Measurements from ENCODE around the gene MAMDC2. TPM values are rescaled to one million over a fixed set of nuclear protein-coding genes. Genes with fewer than 3 reads are reported as not detected.

MAMDC2 gene
- total RNA-seq, 1 experiment from 2014 or later = not detected

- Histone ChIP-seq H3K27me3 (no peaks in the 10 kb centered on the region), H3K9me3 (no peaks in the 10 kb centered on the region), H3K36me3 (no peaks in the 10 kb centered on the region), H3K4me3 (no peak overlapping the region)
- peak; percentile 61 for DNase-seq
These were observed 67.5 kb downstream of the MAMDC2 start for GRCh38 chr9:70111042-70111602.

GRCh38 chr9:70111641-70112236 is 68.1 kb downstream of the MAMDC2 start:
- no peaks in the 10 kb centered on the region for H3K9me3 ChIP-seq
- H3K36me3 ChIP-seq = no peaks in the 10 kb centered on the region
- H3K27me3 ChIP-seq = no peaks in the 10 kb centered on the region
- DNase-seq = no peak
- H3K4me3 ChIP-seq = no peak overlapping the region

DNA sequence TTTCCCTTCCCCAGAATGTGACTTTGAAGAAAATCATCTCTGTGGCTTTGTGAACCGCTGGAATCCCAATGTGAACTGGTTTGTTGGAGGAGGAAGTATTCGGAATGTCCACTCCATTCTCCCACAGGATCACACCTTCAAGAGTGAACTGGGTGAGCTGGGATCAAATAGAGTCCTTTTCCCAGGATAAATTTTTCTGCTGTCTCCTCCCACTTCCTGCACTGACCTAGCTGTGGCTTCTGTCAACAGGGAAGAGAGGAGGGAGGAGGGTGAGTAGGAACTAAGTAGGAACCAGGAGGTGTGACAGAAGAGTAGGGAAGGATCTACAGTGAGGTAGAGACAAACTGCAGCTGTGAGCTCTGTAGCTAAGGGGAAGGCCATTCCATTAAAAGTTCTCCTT is 69.3 kb downstream of the MAMDC2 start:
- DNase-seq = no peak
- H3K9me3 ChIP-seq = no peaks in the 10 kb centered on the region
- H3K36me3 ChIP-seq = no peaks in the 10 kb centered on the region
- H3K4me3 ChIP-seq = no peak overlapping the region
- no peaks in the 10 kb centered on the region for H3K27me3 ChIP-seq

DNA sequence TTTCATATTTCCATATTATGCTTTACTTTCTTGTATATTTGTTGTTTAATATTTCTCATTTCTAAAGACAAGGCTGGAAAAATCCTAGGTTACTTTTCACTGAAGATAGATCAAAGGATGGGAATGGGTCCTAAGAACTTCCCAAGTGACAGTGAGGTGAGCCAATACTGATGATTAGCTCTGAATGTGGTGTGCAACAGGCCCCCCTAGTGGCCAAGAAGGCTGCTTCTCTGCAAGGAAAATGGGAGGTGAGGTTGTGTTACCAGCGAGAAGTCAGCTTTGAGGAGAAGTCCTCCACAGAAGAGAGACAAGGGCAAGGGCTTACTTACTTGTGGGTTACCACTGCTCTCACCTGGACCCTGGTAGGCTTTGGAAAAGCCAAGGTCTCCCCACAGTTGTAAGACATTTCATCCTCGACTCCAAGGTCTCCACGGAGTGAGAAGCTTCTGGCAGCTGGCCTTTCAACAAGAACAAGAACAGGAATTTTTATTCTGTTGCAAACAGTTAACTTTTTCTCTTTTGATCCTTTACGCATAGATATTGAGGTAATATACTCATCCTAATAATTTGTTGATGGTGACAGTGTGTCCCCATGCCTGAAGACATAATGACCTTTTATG is 69.9 kb downstream of the MAMDC2 start:
- Histone ChIP-seq H3K4me3 (no peak overlapping the region), H3K36me3 (no peaks in the 10 kb centered on the region), H3K27me3 (no peaks in the 10 kb centered on the region), H3K9me3 (no peaks in the 10 kb centered on the region)
- DNase-seq = peak; percentile 21

DNA sequence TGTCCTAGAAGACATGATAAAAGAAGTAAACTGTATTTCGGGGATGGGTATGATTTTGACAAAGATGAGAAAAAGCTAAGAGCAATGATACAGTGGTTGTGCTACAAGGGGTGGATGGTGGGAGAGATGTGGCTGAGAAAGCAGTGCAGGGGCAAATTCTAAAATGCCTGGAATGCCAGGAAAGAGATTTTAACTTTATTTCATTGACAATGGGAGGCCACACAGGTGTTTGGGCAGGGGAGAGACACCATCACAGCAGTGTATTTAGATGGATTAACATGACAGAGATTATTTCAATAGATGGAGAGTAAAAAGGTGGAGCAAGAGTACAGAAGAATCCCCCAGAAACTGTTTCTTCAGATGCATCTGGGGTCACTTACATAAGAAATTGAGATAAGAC is 71.2 kb downstream of the MAMDC2 start:
- no peak overlapping the region for H3K4me3 ChIP-seq
- H3K9me3 ChIP-seq = no peaks in the 10 kb centered on the region
- no peak for DNase-seq
- no peaks in the 10 kb centered on the region for H3K27me3 ChIP-seq
- no peaks in the 10 kb centered on the region for H3K36me3 ChIP-seq

- no peaks in the 10 kb centered on the region for H3K36me3 ChIP-seq
- no peaks in the 10 kb centered on the region for H3K27me3 ChIP-seq
- no peaks in the 10 kb centered on the region for H3K9me3 ChIP-seq
- no peak overlapping the region for H3K4me3 ChIP-seq
- no peak for DNase-seq
These were observed 74.2 kb downstream of the MAMDC2 start for GRCh38 chr9:70117835-70118319.

DNA sequence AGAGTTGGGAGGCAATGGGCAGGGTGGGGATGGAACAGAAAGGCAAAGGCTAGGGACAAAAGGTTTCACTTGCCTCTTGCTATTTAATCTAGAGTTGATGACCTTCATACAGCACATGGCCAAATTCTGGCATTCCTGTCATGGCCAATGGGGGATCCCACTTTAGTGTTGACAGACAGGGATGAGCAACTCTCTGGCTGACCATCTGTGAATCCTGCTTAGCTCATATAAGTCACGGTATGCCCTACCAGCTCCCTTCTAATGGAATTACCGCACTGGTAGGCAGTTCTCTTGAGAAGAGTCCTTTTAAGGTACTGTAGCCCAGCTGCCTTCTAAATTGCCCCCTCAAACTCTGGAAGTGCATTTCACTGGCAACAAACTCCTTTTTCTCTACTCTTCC is 76.1 kb downstream of the MAMDC2 start:
- Histone ChIP-seq H3K4me3 (no peak overlapping the region), H3K27me3 (no peaks in the 10 kb centered on the region), H3K36me3 (no peaks in the 10 kb centered on the region), H3K9me3 (no peaks in the 10 kb centered on the region)
- no peak for DNase-seq

DNA sequence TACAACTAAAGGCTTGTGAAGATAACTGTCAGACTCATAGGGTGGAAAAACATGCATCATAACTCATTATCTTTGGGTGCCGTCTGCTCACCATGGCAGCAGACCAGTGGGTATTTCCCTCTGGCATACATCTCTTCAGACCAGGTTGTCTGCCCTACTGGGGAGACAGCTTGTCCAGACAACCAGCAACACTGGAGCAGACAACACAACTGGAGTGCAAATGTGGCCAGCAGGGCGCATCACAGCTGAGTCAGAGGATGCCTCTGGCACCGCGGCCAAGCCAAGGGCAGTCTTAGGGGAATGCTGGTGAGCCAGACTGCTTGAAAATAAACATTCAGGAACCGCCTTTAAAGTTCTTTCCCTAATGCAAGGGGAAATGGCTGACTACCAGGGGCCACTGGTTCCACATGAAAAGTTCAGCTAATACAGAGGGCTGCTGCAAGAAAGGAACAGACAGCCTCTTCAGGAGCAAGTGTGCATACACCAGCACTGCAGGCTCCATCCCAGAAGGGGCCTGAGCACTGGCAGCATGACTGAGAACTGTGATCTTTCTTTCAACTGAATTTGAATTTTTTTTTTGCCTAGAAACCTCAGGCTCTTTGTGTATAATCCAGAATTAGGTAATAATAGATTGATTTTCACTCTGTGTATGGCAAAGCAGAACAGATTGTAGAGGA is 77.3 kb downstream of the MAMDC2 start:
- H3K4me3 ChIP-seq = no peak overlapping the region
- DNase-seq = peak; percentile 95
- H3K27me3 ChIP-seq = no peaks in the 10 kb centered on the region
- no peaks in the 10 kb centered on the region for H3K36me3 ChIP-seq
- no peaks in the 10 kb centered on the region for H3K9me3 ChIP-seq

- Histone ChIP-seq H3K4me3 (no peak overlapping the region), H3K27me3 (no peaks in the 10 kb centered on the region), H3K36me3 (no peaks in the 10 kb centered on the region), H3K9me3 (no peaks in the 10 kb centered on the region)
- DNase-seq = peak; percentile 45
These were observed 78.3 kb downstream of the MAMDC2 start for GRCh38 chr9:70121818-70122436.

GRCh38 chr9:70123695-70124094 is 80.0 kb downstream of the MAMDC2 start:
- no peaks in the 10 kb centered on the region for H3K27me3 ChIP-seq
- no peaks in the 10 kb centered on the region for H3K36me3 ChIP-seq
- H3K4me3 ChIP-seq = no peak overlapping the region
- DNase-seq = no peak
- no peaks in the 10 kb centered on the region for H3K9me3 ChIP-seq

GRCh38 chr9:70125621-70126263 is 82.1 kb downstream of the MAMDC2 start:
- H3K27me3 ChIP-seq = no peaks in the 10 kb centered on the region
- H3K9me3 ChIP-seq = no peaks in the 10 kb centered on the region
- no peak overlapping the region for H3K4me3 ChIP-seq
- no peaks in the 10 kb centered on the region for H3K36me3 ChIP-seq
- DNase-seq = no peak

DNA sequence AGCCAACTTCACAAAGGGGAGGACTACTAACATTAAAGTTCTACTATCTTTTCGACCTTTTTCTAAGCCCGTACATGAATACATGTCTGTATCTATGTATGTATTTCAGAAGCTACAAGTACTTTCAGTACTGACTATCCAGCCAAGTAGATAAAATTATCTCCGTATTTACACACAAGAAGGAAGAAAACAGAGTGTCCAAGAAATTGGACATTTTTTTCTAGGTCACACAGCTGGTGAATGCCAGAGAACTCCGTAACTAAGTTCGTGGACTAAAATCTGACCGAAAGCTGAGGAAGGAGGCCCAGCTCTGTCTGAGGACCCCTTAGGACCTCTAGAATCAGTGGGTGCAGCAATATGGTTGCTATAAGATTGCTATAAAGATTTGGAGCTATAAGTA is 83.4 kb downstream of the MAMDC2 start:
- no peaks in the 10 kb centered on the region for H3K27me3 ChIP-seq
- no peaks in the 10 kb centered on the region for H3K36me3 ChIP-seq

GRCh38 chr9:70127540-70128416 is 84.1 kb downstream of the MAMDC2 start:
- no peak overlapping the region for H3K4me3 ChIP-seq
- H3K27me3 ChIP-seq = no peaks in the 10 kb centered on the region
- no peaks in the 10 kb centered on the region for H3K9me3 ChIP-seq
- DNase-seq = no peak
- no peaks in the 10 kb centered on the region for H3K36me3 ChIP-seq

More for the DNA sequence above, 83.4 kb downstream of the MAMDC2 start:
- no peaks in the 10 kb centered on the region for H3K9me3 ChIP-seq
- H3K4me3 ChIP-seq = no peak overlapping the region
- DNase-seq = no peak

GRCh38 chr9:70130266-70130665 is 86.6 kb downstream of the MAMDC2 start:
- Histone ChIP-seq H3K27me3 (no peaks in the 10 kb centered on the region), H3K36me3 (no peaks in the 10 kb centered on the region), H3K4me3 (no peak overlapping the region), H3K9me3 (no peaks in the 10 kb centered on the region)
- no peak for DNase-seq

DNA sequence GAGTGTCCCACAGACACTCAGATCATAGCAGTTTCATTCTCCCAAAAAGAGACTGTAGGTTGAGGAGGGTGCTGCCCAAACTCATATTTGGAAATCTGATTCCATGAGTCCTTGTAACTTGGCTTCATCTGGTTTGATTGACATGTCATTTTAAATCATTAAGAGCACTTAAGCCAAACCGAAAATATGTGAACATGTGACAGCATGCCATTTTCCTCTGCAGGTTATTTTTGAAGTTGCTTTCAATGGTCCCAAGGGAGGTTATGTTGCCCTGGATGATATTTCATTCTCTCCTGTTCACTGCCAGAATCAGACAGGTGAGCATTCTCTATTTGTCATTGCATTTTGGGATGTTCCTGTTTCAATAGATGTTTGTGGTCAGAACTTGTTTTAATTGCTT is 87.6 kb downstream of the MAMDC2 start:
- Histone ChIP-seq H3K27me3 (no peaks in the 10 kb centered on the region), H3K9me3 (no peaks in the 10 kb centered on the region)
- DNase-seq = no peak

More for the DNA sequence above, 87.6 kb downstream of the MAMDC2 start:
- H3K36me3 ChIP-seq = no peaks in the 10 kb centered on the region
- no peak overlapping the region for H3K4me3 ChIP-seq
